ENCODE data around the gene TNN. TPM values are rescaled to one million over a fixed set of nuclear protein-coding genes. Genes with fewer than 3 reads are reported as not detected.

The TNN gene
- total RNA-seq, 5 donors from 2014 or later (not counting 1 experiment from before 2014, with no cell fraction given), result not detected

GRCh38 chr1:175157200-175157599, 89.6 kb downstream of the TNN start:
- ATAC-seq (replicated peaks in 1 of 4), result no peak
- DNase-seq, result no peak
- ChIA-PET POLR2A (no interaction called here), CTCF (interaction anchor here (0.6 to 4.4 kb wide), 12 partner anchors 23 to 184 kb away, joined by 3 to 126 read pairs (median 6); no protein-coding TSS in a partner anchor)
- peaks cover 29% of the 10 kb centered on the region for H3K36me3 Mint-ChIP-seq
- peaks cover 2 to 7% of the 10 kb centered on the region in 2 experiments for H3K27me3 ChIP-seq (replicated peaks in 1 of 2; ENCODE audit: control insufficient read depth in 2 of 2, extremely low read depth in 1 of 2, insufficient read depth in 2 of 2, low read length in 1 of 2)
- H3K9me3 Mint-ChIP-seq, result no peaks in the 10 kb centered on the region
- no CpG with 5 or more reads among the region's 2 CpGs for WGBS (ENCODE audit: insufficient coverage)
- no peak overlapping the region for H3K4me3 ChIP-seq (ENCODE audit: control insufficient read depth in 1 of 2, extremely low read depth in 1 of 2, low read length in 1 of 2)
- no peak overlapping the region for H3K27ac ChIP-seq (ENCODE audit: low read length)
- H3K36me3 ChIP-seq (ENCODE audit: control insufficient read depth in 2 of 2, extremely low read depth in 1 of 2, insufficient read depth in 1 of 2, low read length in 1 of 2), result peaks cover 6 to 41% of the 10 kb centered on the region in 2 donors
- peaks cover 14 to 26% (median 18%) of the 10 kb centered on the region in 3 donors for H3K4me1 Mint-ChIP-seq
- H3K4me3 Mint-ChIP-seq, result no peak overlapping the region
- no peaks in the 10 kb centered on the region for H3K9me3 ChIP-seq
- H3K4me1 ChIP-seq (ENCODE audit: control insufficient read depth in 1 of 2, extremely low read depth in 1 of 2, insufficient read depth in 2 of 2, low read length in 2 of 2), result peaks cover 4% of the 10 kb centered on the region in 2 experiments
- peaks cover 10 to 18% of the 10 kb centered on the region in 2 donors for H3K27me3 Mint-ChIP-seq
- H3K27ac Mint-ChIP-seq, result no peak overlapping the region

GRCh38 chr1:175158170-175158591, 90.5 kb downstream of the TNN start:
- ATAC-seq (replicated peaks in 1 of 4), result no peak
- ChIA-PET CTCF (interaction anchor here (1.1 to 4.4 kb wide), 4 partner anchors 9 to 160 kb away, joined by 3 to 92 read pairs (median 6); no protein-coding TSS in a partner anchor), POLR2A (no interaction called here)
- Mint-ChIP-seq H3K4me1 (peaks cover 14 to 26% (median 18%) of the 10 kb centered on the region in 3 donors), H3K36me3 (peaks cover 29% of the 10 kb centered on the region), H3K27ac (peak overlapping the region; percentile 18 to 48), H3K27me3 (peaks cover 8 to 9% of the 10 kb centered on the region in 2 donors), H3K4me3 (no peak overlapping the region), H3K9me3 (no peaks in the 10 kb centered on the region)
- Histone ChIP-seq H3K4me3 (ENCODE audit: control insufficient read depth in 1 of 2, extremely low read depth in 1 of 2, low read length in 1 of 2) (no peak overlapping the region), H3K9me3 (no peaks in the 10 kb centered on the region), H3K36me3 (ENCODE audit: control insufficient read depth in 2 of 2, extremely low read depth in 1 of 2, insufficient read depth in 1 of 2, low read length in 1 of 2) (peaks cover 6 to 49% of the 10 kb centered on the region in 2 donors), H3K27ac (ENCODE audit: low read length) (no peak overlapping the region), H3K27me3 (replicated peaks in 1 of 2; ENCODE audit: control insufficient read depth in 2 of 2, extremely low read depth in 1 of 2, insufficient read depth in 2 of 2, low read length in 1 of 2) (peaks cover 2 to 5% of the 10 kb centered on the region in 2 experiments), H3K4me1 (ENCODE audit: control insufficient read depth in 1 of 2, extremely low read depth in 1 of 2, insufficient read depth in 2 of 2, low read length in 2 of 2) (peaks cover 4% of the 10 kb centered on the region in 2 experiments)
- WGBS (ENCODE audit: insufficient coverage), result 86% methylated on average over 2 of the region's 6 CpGs
- DNase-seq, result no peak

- peaks cover 7 to 33% (median 10%) of the 10 kb centered on the region in 3 donors for H3K4me1 Mint-ChIP-seq
- POLR2A ChIA-PET, result no interaction called here
- no peaks in the 10 kb centered on the region for H3K4me1 ChIP-seq (ENCODE audit: control insufficient read depth in 1 of 2, extremely low read depth in 1 of 2, insufficient read depth in 2 of 2, low read length in 2 of 2)
- CTCF ChIA-PET, result interaction anchor here in 1 of 2 donors (2.7 kb wide), 1 partner anchor 12 kb away, joined by 14 read pairs; no protein-coding TSS in a partner anchor
- no peaks in the 10 kb centered on the region for H3K9me3 Mint-ChIP-seq
- H3K27me3 ChIP-seq (replicated peaks in 1 of 2; ENCODE audit: control insufficient read depth in 2 of 2, extremely low read depth in 1 of 2, insufficient read depth in 2 of 2, low read length in 1 of 2), result no peaks in the 10 kb centered on the region
- WGBS (ENCODE audit: insufficient coverage), result 98% methylated on average over 3 of the region's 4 CpGs
- H3K27ac Mint-ChIP-seq, result peak overlapping the region in 1 of 2 donors; percentile 66
- H3K36me3 ChIP-seq (ENCODE audit: control insufficient read depth in 2 of 2, extremely low read depth in 1 of 2, insufficient read depth in 1 of 2, low read length in 1 of 2), result peaks cover 13 to 96% of the 10 kb centered on the region in 2 donors
- no peak for ATAC-seq (replicated peaks in 1 of 4)
- no peak for DNase-seq
- H3K27ac ChIP-seq (ENCODE audit: low read length), result no peak overlapping the region
- H3K36me3 Mint-ChIP-seq, result peaks cover 61% of the 10 kb centered on the region
- no peaks in the 10 kb centered on the region for H3K27me3 Mint-ChIP-seq
- no peaks in the 10 kb centered on the region for H3K9me3 ChIP-seq
- H3K4me3 Mint-ChIP-seq, result no peak overlapping the region
- no peak overlapping the region for H3K4me3 ChIP-seq (ENCODE audit: control insufficient read depth in 1 of 2, extremely low read depth in 1 of 2, low read length in 1 of 2)
Measured at GRCh38 chr1:175162955-175163354, 95.3 kb downstream of the TNN start.

DNA sequence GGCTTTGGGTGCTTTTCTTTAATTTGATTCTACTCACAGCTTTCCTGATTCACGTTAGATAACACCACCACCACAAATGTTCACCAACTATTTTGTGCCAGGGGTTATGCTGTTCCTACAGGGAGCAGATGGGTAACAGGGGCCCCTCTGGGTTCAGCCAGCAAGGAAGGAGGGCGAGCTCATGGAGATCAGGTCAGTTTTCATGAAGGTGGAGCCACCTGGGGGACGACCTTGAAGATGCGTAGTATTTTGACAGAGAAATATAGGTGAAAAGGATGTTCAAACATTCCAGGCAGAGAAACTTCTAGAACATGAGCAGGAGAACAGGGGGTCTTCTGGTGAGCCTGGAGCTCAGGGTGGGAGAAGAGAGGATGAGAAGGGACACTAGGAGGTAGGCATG, 96.1 kb downstream of the TNN start:
- ATAC-seq (replicated peaks in 1 of 4) (no peak), DNase-seq (no peak)
- peak overlapping the region in 1 of 2 donors; percentile 3 for H3K27ac Mint-ChIP-seq
- CTCF ChIA-PET, result interaction anchor here (1.0 to 2.5 kb wide), 2 partner anchors 12 to 155 kb away, joined by 3 to 10 read pairs; no protein-coding TSS in a partner anchor
- no peaks in the 10 kb centered on the region for H3K9me3 Mint-ChIP-seq
- Histone ChIP-seq H3K4me3 (ENCODE audit: control insufficient read depth in 1 of 2, extremely low read depth in 1 of 2, low read length in 1 of 2) (no peak overlapping the region), H3K27ac (ENCODE audit: low read length) (no peak overlapping the region), H3K27me3 (replicated peaks in 1 of 2; ENCODE audit: control insufficient read depth in 2 of 2, extremely low read depth in 1 of 2, insufficient read depth in 2 of 2, low read length in 1 of 2) (no peaks in the 10 kb centered on the region), H3K4me1 (ENCODE audit: control insufficient read depth in 1 of 2, extremely low read depth in 1 of 2, insufficient read depth in 2 of 2, low read length in 2 of 2) (no peaks in the 10 kb centered on the region), H3K9me3 (no peaks in the 10 kb centered on the region), H3K36me3 (ENCODE audit: control insufficient read depth in 2 of 2, extremely low read depth in 1 of 2, insufficient read depth in 1 of 2, low read length in 1 of 2) (peaks cover 15 to 94% of the 10 kb centered on the region in 2 donors)
- H3K4me3 Mint-ChIP-seq, result no peak overlapping the region
- H3K27me3 Mint-ChIP-seq, result no peaks in the 10 kb centered on the region
- WGBS (ENCODE audit: insufficient coverage), result 78% methylated on average over 3 of the region's 4 CpGs
- H3K4me1 Mint-ChIP-seq, result peaks cover 9 to 40% (median 17%) of the 10 kb centered on the region in 3 donors
- POLR2A ChIA-PET, result no interaction called here
- peaks cover 67% of the 10 kb centered on the region for H3K36me3 Mint-ChIP-seq

DNA sequence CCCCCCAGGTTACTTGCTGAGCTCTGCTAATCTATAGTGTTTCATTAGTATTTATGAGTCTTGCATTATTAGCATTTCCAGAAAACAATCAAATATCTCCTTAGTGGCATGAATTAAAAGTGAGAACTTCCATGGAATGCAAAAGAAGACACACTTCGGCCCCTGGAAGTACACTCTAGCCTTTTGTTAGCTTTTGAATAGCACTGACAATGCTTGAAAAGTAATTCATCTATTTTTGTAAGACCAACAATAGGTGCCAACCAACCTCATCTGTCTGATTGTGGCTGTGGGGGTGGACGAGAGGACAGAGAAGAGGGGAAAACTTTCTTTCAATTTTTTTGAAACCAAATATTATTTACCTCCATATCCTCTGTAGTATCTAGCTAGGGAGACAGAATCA, 97.1 kb downstream of the TNN start:
- no peaks in the 10 kb centered on the region for H3K27me3 ChIP-seq (replicated peaks in 1 of 2; ENCODE audit: control insufficient read depth in 2 of 2, extremely low read depth in 1 of 2, insufficient read depth in 2 of 2, low read length in 1 of 2)

DNA sequence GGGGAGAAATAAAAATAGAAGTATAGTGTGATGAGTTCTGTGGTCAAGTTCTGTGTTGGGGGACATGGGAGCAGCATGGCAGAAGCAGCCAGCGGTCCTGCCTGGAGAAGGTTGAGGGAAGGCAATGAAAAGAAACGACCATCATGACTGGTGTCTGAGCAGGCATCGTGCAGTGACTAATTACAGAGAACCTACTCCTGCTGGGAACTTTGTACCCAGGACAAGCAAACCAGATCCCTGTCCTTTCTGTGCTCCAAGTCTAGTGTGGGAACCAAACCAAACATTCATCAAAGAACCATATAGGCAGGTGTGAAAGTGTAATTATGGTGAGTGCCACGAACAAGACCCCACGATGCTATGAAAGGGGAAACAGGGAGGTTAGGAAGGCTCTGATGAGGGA, 99.1 kb downstream of the TNN start:
- WGBS (ENCODE audit: insufficient coverage), result 80% methylated on average over 2 of the region's 5 CpGs
- Histone ChIP-seq H3K9me3 (no peaks in the 10 kb centered on the region), H3K27ac (ENCODE audit: low read length) (no peak overlapping the region), H3K4me3 (ENCODE audit: control insufficient read depth in 1 of 2, extremely low read depth in 1 of 2, low read length in 1 of 2) (no peak overlapping the region), H3K36me3 (ENCODE audit: control insufficient read depth in 2 of 2, extremely low read depth in 1 of 2, insufficient read depth in 1 of 2, low read length in 1 of 2) (peaks cover 10 to 78% of the 10 kb centered on the region in 2 donors), H3K27me3 (replicated peaks in 1 of 2; ENCODE audit: control insufficient read depth in 2 of 2, extremely low read depth in 1 of 2, insufficient read depth in 2 of 2, low read length in 1 of 2) (no peaks in the 10 kb centered on the region), H3K4me1 (ENCODE audit: control insufficient read depth in 1 of 2, extremely low read depth in 1 of 2, insufficient read depth in 2 of 2, low read length in 2 of 2) (peaks cover 0 to 12% of the 10 kb centered on the region in 2 experiments)
- Mint-ChIP-seq H3K27me3 (no peaks in the 10 kb centered on the region), H3K36me3 (peaks cover 68% of the 10 kb centered on the region), H3K4me1 (peaks cover 35 to 58% (median 45%) of the 10 kb centered on the region in 3 donors), H3K9me3 (no peaks in the 10 kb centered on the region), H3K4me3 (no peak overlapping the region), H3K27ac (no peak overlapping the region)
- POLR2A ChIA-PET, result no interaction called here
- ATAC-seq (replicated peaks in 1 of 4), result no peak
- DNase-seq, result no peak
- CTCF ChIA-PET, result interaction anchor here in 1 of 2 donors (1.3 kb wide), 1 partner anchor 12 kb away, joined by 3 read pairs; no protein-coding TSS in a partner anchor

More for the DNA sequence above, 97.1 kb downstream of the TNN start:
- ChIA-PET CTCF (interaction anchor here (0.6 to 2.5 kb wide), 2 partner anchors 13 to 200 kb away, joined by 3 to 10 read pairs; no protein-coding TSS in a partner anchor), POLR2A (no interaction called here)
- H3K4me1 Mint-ChIP-seq, result peaks cover 18 to 44% (median 25%) of the 10 kb centered on the region in 3 donors
- peaks cover 16 to 91% of the 10 kb centered on the region in 2 donors for H3K36me3 ChIP-seq (ENCODE audit: control insufficient read depth in 2 of 2, extremely low read depth in 1 of 2, insufficient read depth in 1 of 2, low read length in 1 of 2)
- no peaks in the 10 kb centered on the region for H3K27me3 Mint-ChIP-seq
- peaks cover 69% of the 10 kb centered on the region for H3K36me3 Mint-ChIP-seq
- no peaks in the 10 kb centered on the region for H3K9me3 ChIP-seq
- no peak overlapping the region for H3K4me3 Mint-ChIP-seq
- no peak overlapping the region for H3K27ac ChIP-seq (ENCODE audit: low read length)
- no peak for ATAC-seq (replicated peaks in 1 of 4)
- no peaks in the 10 kb centered on the region for H3K9me3 Mint-ChIP-seq
- no peak overlapping the region for H3K4me3 ChIP-seq (ENCODE audit: control insufficient read depth in 1 of 2, extremely low read depth in 1 of 2, low read length in 1 of 2)
- no peak for DNase-seq
- WGBS (ENCODE audit: insufficient coverage), result no CpG with 5 or more reads among the region's 2 CpGs
- H3K4me1 ChIP-seq (ENCODE audit: control insufficient read depth in 1 of 2, extremely low read depth in 1 of 2, insufficient read depth in 2 of 2, low read length in 2 of 2), result peaks cover 0 to 2% of the 10 kb centered on the region in 2 experiments
- H3K27ac Mint-ChIP-seq, result no peak overlapping the region

Data from T-cell (primary cell).